Mesenchymal stem cell (in vitro differentiated cells and primary cell): ENCODE measurements around the gene TDRD10.
A peak's percentile ranks its signal among the peaks of the same experiment; 100 is the strongest.

ENCODE experiments used
- DNase-seq: peaks from one replicate; pipeline ENCODE4 v3.0.0-alpha.2; 2013
- H2AFZ ChIP-seq: one replicate; pipeline ENCODE4 v1.6.1; 2013; ENCODE audit warnings: low read depth, mild to moderate bottlenecking, control low read depth, inconsistent platforms, low read length, moderate library complexity
- H2AK5ac ChIP-seq: 2 replicates; pipeline ENCODE4 v1.6.1; 2013; ENCODE audit warnings: low read length, moderate library complexity, mild to moderate bottlenecking, inconsistent platforms; ENCODE audit not compliant: severe bottlenecking
- H2BK120ac ChIP-seq: one replicate; pipeline ENCODE4 v1.6.1; 2013; ENCODE audit warnings: low read depth, mild to moderate bottlenecking, inconsistent platforms, low read length, moderate library complexity
- H2BK12ac ChIP-seq, 2 experiments: one replicate each; pipeline ENCODE4 v1.6.1; 2013; ENCODE audit warnings: inconsistent platforms in 2 of 2, low read length in 2 of 2, mild to moderate bottlenecking in 2 of 2, moderate library complexity in 2 of 2, control low read depth in 1 of 2
- H2BK15ac ChIP-seq: one replicate; pipeline ENCODE4 v1.6.1; 2013; ENCODE audit warnings: mild to moderate bottlenecking, low read depth, inconsistent platforms; ENCODE audit not compliant: poor library complexity, severe bottlenecking
- H2BK5ac ChIP-seq: 2 replicates; pipeline ENCODE4 v1.6.1; 2013; ENCODE audit warnings: low read depth, mild to moderate bottlenecking, low read length, control low read depth, inconsistent platforms; ENCODE audit not compliant: poor library complexity, severe bottlenecking
- H3K14ac ChIP-seq, 2 experiments: one replicate each; pipeline ENCODE4 v1.6.1; 2013; ENCODE audit warnings: inconsistent platforms in 2 of 2, low read length in 2 of 2, control low read depth in 1 of 2, mild to moderate bottlenecking in 1 of 2, moderate library complexity in 1 of 2
- H3K18ac ChIP-seq, 2 experiments: one replicate each; pipeline ENCODE4 v1.6.1; 2013; ENCODE audit warnings: inconsistent platforms in 2 of 2, low read length in 2 of 2, control low read depth in 1 of 2, low read depth in 1 of 2, mild to moderate bottlenecking in 1 of 2
- H3K23ac ChIP-seq, 2 experiments: one replicate each; pipeline ENCODE4 v1.6.1; 2013; ENCODE audit warnings: inconsistent platforms in 2 of 2, low read length in 2 of 2, mild to moderate bottlenecking in 2 of 2, moderate library complexity in 2 of 2, control low read depth in 1 of 2
- H3K27ac ChIP-seq: 2 replicates; pipeline ENCODE4 v1.5.1; 2013; ENCODE audit warnings: mild to moderate bottlenecking, moderate library complexity, low read length, control low read depth, inconsistent platforms; ENCODE audit not compliant: poor library complexity, severe bottlenecking
- H3K27me3 ChIP-seq, 2 experiments: 2 replicates each; pipeline versions ENCODE4 v1.6.1 to v1.7.0; 2013; ENCODE audit warnings: low read length in 2 of 2, mild to moderate bottlenecking in 2 of 2, moderate library complexity in 2 of 2, control low read depth in 1 of 2, inconsistent platforms in 1 of 2; ENCODE audit not compliant: control insufficient read depth in 1 of 2, insufficient read depth in 1 of 2
- H3K36me3 ChIP-seq, 2 experiments: 2 replicates each; pipeline versions ENCODE4 v1.6.1 to v1.7.0; 2013; ENCODE audit warnings: low read length in 2 of 2, control low read depth in 1 of 2, inconsistent platforms in 1 of 2, low read depth in 1 of 2, mild to moderate bottlenecking in 1 of 2; ENCODE audit not compliant: insufficient read depth in 2 of 2, control insufficient read depth in 1 of 2
- H3K4ac ChIP-seq, 2 experiments: one replicate each; pipeline ENCODE4 v1.6.1; 2013; ENCODE audit warnings: inconsistent platforms in 2 of 2, low read length in 2 of 2, mild to moderate bottlenecking in 2 of 2, moderate library complexity in 2 of 2, control low read depth in 1 of 2, low read depth in 1 of 2
- H3K4me1 ChIP-seq: 2 replicates; pipeline ENCODE4 v1.6.1; 2013; ENCODE audit warnings: low read depth, low read length, control low read depth; ENCODE audit not compliant: control insufficient read depth, insufficient read depth
- H3K4me2 ChIP-seq: 2 replicates; pipeline ENCODE4 v1.6.1; 2013; ENCODE audit warnings: low read length, mild to moderate bottlenecking, inconsistent platforms; ENCODE audit not compliant: poor library complexity, severe bottlenecking
- H3K4me3 ChIP-seq, 2 experiments: 2 replicates each; pipeline versions ENCODE4 v1.5.1 to v1.7.0; 2013; ENCODE audit warnings: low read length in 2 of 2, mild to moderate bottlenecking in 2 of 2, control low read depth in 1 of 2, low read depth in 1 of 2; ENCODE audit not compliant: insufficient read depth in 1 of 2
- H3K79me1 ChIP-seq: replicated peaks from 2 replicates; pipeline ENCODE4 v1.6.1; 2013; ENCODE audit warnings: mild to moderate bottlenecking, control low read depth, low read length, inconsistent platforms; ENCODE audit not compliant: poor library complexity, severe bottlenecking
- H3K9ac ChIP-seq: 2 replicates; pipeline ENCODE4 v1.7.0; 2013; ENCODE audit warnings: mild to moderate bottlenecking, low read length, moderate library complexity
- H3K9me3 ChIP-seq: 2 replicates; pipeline ENCODE4 v1.7.0; 2013; ENCODE audit warnings: mild to moderate bottlenecking, low read length; ENCODE audit not compliant: control insufficient read depth
- H4K8ac ChIP-seq: one replicate; pipeline ENCODE4 v1.6.1; 2013; ENCODE audit warnings: inconsistent platforms, mild to moderate bottlenecking, low read length, moderate library complexity
- H4K91ac ChIP-seq: one replicate; pipeline ENCODE4 v1.6.1; 2013; ENCODE audit warnings: mild to moderate bottlenecking, low read length, inconsistent platforms
- WGBS: methylation state at CpG from one replicate; pipeline ENCODE4 v1.1.7; 2013; ENCODE audit warnings: mixed read lengths; 5-methylcytosine and 5-hydroxymethylcytosine counted together

The TDRD10 gene

GRCh38 chr1:154541231-154541630, 39.2 kb downstream of the TDRD10 start:
- Histone ChIP-seq H3K9ac (no peak overlapping the region), H2BK120ac (no peak overlapping the region), H3K79me1 (no peaks in the 10 kb centered on the region), H3K27ac (no peak overlapping the region), H3K14ac (no peak overlapping the region), H4K91ac (no peak overlapping the region), H4K8ac (no peak overlapping the region), H2BK15ac (no peak overlapping the region), H2AFZ (no peak overlapping the region), H3K9me3 (no peaks in the 10 kb centered on the region), H3K4ac (no peak overlapping the region), H3K4me2 (no peak overlapping the region), H2BK5ac (no peak overlapping the region), H2BK12ac (no peak overlapping the region), H3K27me3 (peaks cover 58 to 61% of the 10 kb centered on the region in 2 experiments), H3K36me3 (no peaks in the 10 kb centered on the region), H3K4me1 (no peaks in the 10 kb centered on the region), H3K18ac (no peak overlapping the region), H2AK5ac (no peak overlapping the region), H3K23ac (no peak overlapping the region), H3K4me3 (no peak overlapping the region)
- WGBS, result 68% methylated on average over 6 of the region's 6 CpGs
- no peak for DNase-seq

- Histone ChIP-seq H3K4me2 (no peak overlapping the region), H4K91ac (no peak overlapping the region), H2BK120ac (no peak overlapping the region), H3K36me3 (peaks cover 24 to 30% of the 10 kb centered on the region in 2 experiments), H3K79me1 (peaks cover 11% of the 10 kb centered on the region), H3K23ac (no peak overlapping the region), H3K27me3 (peaks cover 29 to 32% of the 10 kb centered on the region in 2 experiments), H2BK15ac (no peak overlapping the region), H3K9me3 (no peaks in the 10 kb centered on the region), H2BK5ac (no peak overlapping the region), H2AFZ (no peak overlapping the region), H3K4me1 (peaks cover 4% of the 10 kb centered on the region), H4K8ac (no peak overlapping the region), H2BK12ac (no peak overlapping the region), H3K18ac (no peak overlapping the region), H3K27ac (no peak overlapping the region), H2AK5ac (no peak overlapping the region), H3K9ac (no peak overlapping the region), H3K4ac (no peak overlapping the region), H3K4me3 (no peak overlapping the region), H3K14ac (no peak overlapping the region)
- 84% methylated on average over 3 of the region's 13 CpGs for WGBS
- DNase-seq, result peak; percentile 67
Measured at GRCh38 chr1:154546264-154547063, 44.4 kb downstream of the TDRD10 start.

GRCh38 chr1:154547105-154547732, 45.2 kb downstream of the TDRD10 start:
- Histone ChIP-seq H2AFZ (no peak overlapping the region), H3K79me1 (peaks cover 18% of the 10 kb centered on the region), H3K4me2 (no peak overlapping the region), H4K8ac (no peak overlapping the region), H3K27ac (no peak overlapping the region), H3K14ac (no peak overlapping the region), H2BK12ac (no peak overlapping the region), H2BK15ac (no peak overlapping the region), H2BK120ac (no peak overlapping the region), H3K36me3 (peaks cover 32 to 38% of the 10 kb centered on the region in 2 experiments), H3K4me3 (no peak overlapping the region), H2AK5ac (no peak overlapping the region), H3K27me3 (peaks cover 23 to 25% of the 10 kb centered on the region in 2 experiments), H3K4me1 (peaks cover 5% of the 10 kb centered on the region), H3K18ac (no peak overlapping the region), H3K4ac (no peak overlapping the region), H3K23ac (no peak overlapping the region), H4K91ac (no peak overlapping the region), H3K9me3 (no peaks in the 10 kb centered on the region), H2BK5ac (no peak overlapping the region), H3K9ac (no peak overlapping the region)
- WGBS, result 80% methylated on average over 11 of the region's 11 CpGs
- no peak for DNase-seq

GRCh38 chr1:154548028-154548427, 46.0 kb downstream of the TDRD10 start:
- H3K4ac ChIP-seq, result no peak overlapping the region
- H3K23ac ChIP-seq, result no peak overlapping the region
- H3K36me3 ChIP-seq, result peaks cover 37 to 46% of the 10 kb centered on the region in 2 experiments
- H2BK15ac ChIP-seq, result no peak overlapping the region
- no peak overlapping the region for H3K18ac ChIP-seq
- peaks cover 25% of the 10 kb centered on the region for H3K79me1 ChIP-seq
- no peak overlapping the region for H2BK120ac ChIP-seq
- no peak overlapping the region for H4K8ac ChIP-seq
- H3K4me2 ChIP-seq, result no peak overlapping the region
- no peaks in the 10 kb centered on the region for H3K9me3 ChIP-seq
- no peak overlapping the region for H2BK12ac ChIP-seq
- peaks cover 5% of the 10 kb centered on the region for H3K4me1 ChIP-seq
- DNase-seq, result no peak
- H3K9ac ChIP-seq, result peak overlapping the region; percentile 9
- no peak overlapping the region for H2AK5ac ChIP-seq
- no peak overlapping the region for H3K27ac ChIP-seq
- no peak overlapping the region for H2BK5ac ChIP-seq
- no peak overlapping the region for H3K4me3 ChIP-seq
- 91% methylated on average over 1 of the region's 1 CpG for WGBS
- no peak overlapping the region for H4K91ac ChIP-seq
- peaks cover 18 to 19% of the 10 kb centered on the region in 2 experiments for H3K27me3 ChIP-seq
- no peak overlapping the region for H3K14ac ChIP-seq
- H2AFZ ChIP-seq, result no peak overlapping the region
